ENCODE data around the gene CCDC167.
"Not testable (repeated sequence)": the region's sequence is repeated elsewhere in the genome, so short reads cannot be mapped to it uniquely, and the experiment has no call there.

The CCDC167 gene

DNA sequence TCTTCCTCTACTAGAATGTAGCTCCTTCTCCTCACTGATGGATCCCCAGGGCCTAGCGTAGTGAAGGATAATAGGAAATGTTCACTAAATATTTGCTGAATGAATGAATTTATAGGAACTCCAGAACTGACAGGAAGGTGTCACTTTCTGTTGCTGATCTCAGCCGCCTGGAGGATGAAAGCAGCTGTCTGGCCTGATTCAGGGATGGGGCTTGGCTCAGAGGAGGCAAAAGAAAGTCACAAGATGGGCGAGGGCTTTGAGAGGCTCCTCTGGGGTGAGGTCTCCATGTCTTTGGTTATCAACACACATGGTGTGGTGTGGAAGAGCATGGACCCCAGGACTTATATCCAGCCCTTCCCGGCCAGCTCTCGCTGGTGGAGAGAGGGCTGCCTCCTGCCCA, 11.5 kb upstream of the CCDC167 start:
- DNase-seq (ENCODE audit: low read depth in 3 of 3, low spot score in 1 of 3) = no peak

DNA sequence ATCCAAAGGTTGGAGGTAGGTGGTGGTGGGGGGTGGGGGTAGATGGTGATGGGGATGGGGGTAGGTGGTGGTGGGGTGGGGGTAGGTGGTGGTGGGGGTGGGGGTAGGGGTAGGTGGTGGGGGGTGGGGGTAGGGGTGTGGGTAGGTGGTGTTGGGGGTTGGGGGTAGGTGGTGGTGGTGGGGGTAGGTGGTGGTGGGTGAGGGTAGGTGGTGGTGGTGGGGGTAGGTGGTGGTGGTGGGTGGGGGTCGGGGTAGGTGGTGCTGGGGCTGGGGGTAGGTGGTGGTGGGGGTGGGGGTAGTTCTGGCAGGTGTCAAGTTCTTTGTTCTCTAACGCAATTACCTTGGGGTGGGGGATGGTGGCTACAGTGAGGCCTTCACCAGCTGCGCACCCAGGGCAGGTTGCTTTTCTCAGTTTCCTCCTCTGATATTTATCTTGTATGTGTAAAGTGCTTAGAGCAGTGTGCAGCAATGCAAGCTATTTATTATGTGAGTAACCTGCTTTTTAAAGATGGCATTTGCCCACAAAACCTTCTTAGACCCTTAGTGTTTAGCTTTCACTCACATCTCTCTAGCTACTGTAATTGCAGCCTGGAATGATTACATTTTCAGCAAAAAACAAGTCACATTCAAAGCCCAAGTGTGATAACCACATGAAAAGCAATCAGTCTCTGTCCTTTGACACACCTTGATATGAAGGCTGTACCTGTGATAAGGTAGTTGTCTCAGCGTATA, 8.2 kb upstream of the CCDC167 start:
- DNase-seq (ENCODE audit: low read depth in 3 of 3, low spot score in 1 of 3) = no peak

DNA sequence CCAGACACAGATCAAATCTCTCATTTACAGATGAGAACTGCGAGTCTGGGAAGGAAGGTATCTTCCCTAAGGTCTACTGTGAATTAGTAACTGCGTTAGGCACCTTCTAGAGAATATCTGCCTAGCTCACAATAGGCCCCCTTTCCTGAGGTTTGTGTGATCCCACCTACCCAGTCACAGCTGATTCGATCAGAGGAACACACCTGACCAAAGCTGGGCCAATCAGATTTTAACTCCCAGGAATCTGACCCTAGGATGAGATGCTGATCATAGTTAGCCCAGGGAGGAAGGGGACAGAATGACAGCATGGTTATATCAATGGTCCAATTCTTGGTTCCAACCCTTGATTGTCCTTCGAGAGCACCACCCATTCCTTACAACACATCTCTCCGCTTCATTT, 7.4 kb upstream of the CCDC167 start:
- no peak for DNase-seq (ENCODE audit: low read depth in 3 of 3, low spot score in 1 of 3)

DNA sequence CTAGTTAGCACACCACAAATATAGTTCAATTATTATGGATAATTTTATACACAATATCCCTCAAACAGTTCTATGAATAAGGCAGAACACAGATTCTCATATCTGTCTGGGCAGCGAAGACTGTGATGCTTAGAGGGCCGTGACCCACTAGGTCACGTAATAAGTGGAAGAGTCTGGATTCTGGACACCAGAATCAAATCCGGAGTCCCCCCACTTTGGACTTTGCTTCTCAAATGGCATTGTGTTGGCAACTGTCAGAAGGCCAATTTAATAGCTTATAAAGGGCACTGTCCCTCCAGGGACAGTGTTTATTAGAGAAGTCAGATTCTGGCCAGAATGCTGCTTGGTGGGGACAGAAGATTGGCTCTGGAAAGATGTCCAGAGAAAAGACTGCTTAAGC, 6.8 kb upstream of the CCDC167 start:
- no peak for DNase-seq (ENCODE audit: low read depth in 3 of 3, low spot score in 1 of 3)

DNA sequence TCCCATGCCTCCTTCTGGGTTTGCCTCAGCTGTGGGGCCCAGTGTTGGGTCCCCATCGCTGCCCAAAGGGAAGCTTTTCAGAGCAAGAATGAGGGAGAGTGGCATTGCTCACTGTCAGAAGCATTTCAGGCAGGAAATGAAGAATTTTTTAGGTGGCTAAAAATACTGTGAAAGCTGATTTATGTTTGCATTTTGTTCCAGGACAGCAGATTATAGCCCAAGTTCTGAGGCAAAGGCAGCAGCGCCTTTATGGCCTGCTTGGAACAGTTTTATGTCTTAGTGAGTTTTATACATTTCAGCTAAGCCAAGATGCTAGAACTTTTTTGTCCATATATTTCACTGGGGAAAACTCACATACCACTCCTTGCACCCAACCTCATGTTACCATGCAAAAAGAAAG, 4.3 kb upstream of the CCDC167 start:
- DNase-seq (ENCODE audit: low read depth in 3 of 3, low spot score in 1 of 3) = no peak

DNA sequence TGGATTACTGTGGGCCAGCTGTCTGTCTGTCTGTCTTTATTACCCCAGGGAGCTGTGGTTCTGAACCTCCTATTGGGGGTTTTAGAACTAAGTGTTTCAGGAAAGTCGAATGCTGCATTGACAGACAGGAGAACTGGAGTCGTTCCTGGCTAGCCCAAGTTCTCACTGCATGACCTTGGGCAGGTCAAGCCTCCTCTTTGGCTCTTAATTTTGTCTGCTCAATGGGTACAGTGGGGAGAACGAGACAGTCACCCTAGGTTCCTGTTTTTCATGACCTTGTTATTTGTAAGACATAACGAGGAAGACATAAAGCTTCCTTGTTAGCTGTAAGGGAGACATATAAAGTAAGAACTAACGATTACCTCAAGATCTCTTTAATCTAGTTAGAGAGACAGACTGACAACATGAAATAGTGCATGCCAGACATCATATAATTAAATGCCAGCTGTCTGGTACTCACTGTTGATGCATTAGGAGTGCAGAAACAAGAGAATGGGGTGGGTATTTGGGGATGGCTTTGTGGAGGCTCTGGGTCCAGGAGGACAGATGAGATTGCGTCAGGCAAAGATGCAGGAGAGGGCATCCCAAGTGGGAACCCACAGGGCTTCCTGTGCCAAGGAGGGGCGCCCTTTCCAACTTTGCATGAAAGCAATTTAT, 3.7 kb upstream of the CCDC167 start:
- no peak for DNase-seq (ENCODE audit: low read depth in 3 of 3, low spot score in 1 of 3)

DNA sequence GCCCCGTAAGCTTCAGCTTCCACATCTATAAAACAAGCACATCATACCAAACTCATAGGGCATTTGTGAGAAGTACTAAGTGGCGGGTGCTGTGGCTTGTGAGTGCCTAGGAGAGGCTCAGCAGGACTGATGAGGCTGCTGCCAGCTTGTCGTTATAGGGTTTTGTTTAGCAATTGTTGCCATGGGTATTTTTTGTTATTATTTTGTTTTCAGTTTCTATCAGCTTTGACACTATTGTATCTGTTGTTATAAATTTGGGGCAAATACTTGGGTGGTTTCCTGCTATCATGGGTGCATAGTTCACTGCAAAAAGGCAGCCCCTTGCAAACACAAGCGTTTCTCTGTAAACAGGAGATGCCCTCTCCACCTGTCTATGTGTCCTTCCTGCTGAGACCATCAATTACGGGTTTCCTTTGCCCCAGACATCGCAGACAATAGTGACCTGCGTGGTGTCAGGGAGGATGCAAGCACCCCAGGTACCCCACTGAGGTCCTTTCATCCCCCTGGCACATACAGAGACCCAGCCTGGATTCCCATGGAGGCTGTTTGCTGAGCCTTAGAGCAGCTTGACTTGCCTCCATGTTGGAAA, 3.1 kb upstream of the CCDC167 start:
- DNase-seq (ENCODE audit: low read depth in 3 of 3, low spot score in 1 of 3) = no peak

DNA sequence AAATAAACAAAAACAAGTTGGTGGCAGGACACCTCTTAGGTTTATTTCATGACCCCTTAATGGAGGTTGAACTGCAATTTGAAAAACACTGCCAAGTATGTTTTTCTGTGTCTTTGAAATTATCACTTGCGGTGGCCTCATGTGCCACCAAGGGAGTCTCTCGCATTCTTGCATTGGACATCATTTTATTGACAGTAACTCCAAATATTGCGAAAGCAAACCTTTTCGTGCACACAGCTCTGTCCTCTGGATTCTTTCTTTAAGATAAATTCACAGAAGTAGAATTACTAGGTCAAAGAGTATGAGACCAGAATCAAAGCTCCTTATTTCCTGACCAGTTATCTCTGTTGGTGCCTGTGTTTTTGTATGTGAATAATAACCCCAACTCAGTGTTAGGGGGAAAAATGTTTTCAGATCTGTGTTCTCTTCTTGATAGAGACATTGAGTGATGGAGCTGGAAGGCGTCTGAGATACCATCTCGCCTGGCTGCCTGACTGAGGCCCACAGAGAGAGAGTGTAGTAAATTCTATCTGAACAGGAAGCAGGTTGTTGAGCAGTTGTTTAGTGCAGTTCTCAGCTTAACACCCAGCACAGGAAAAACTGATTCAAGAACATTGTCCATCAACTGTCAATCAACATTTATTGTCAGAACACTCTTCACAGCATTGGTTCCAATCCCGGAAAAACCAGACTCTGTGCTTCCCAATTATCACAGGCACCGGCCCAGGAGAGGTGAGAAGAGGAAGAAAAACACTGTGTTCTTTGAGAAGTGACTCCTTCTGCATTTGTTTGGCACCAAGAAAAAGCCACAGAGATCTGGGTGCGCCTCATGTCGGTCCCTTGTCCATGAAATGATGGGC, 2.2 kb upstream of the CCDC167 start:
- peak in 1 of 3 donors; percentile 28 for DNase-seq (ENCODE audit: low read depth in 3 of 3, low spot score in 1 of 3)

DNA sequence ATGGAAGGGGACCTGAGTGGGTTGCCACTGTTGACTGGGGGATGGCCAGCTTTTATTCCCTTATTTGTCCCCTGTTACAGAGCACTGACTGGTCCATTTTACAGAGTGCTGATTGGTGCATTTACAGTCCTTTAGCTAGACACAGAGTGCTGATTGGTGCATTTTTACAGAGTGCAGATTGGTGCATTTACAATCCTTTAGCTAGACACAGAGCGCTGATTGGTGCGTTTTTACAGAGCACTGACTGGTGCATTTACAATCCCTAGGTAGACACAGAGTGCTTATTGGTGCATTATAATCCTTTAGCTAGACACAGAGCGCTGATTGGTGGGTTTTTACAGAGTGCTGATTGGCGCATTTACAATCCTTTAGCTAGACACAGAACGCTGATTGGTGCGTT, 1.2 kb upstream of the CCDC167 start:
- DNase-seq (ENCODE audit: low read depth in 3 of 3, low spot score in 1 of 3) = not testable (repeated sequence)

DNA sequence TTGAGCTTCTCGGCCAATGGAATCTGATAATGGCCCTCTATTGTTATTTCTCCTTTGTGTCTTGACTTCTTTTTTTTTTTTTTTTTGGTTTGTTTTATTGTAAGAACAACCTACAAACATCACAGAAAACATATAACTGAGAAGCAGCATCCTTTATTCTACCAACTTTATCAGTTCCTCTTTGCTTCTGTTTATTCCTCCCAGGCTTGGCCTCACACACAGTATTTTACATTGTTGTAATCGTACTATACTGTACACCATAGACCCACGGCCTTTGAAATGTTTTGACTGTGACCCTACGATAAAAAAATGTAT, 558 bp upstream of the CCDC167 start:
- no peak for DNase-seq (ENCODE audit: low read depth in 3 of 3, low spot score in 1 of 3)

DNA sequence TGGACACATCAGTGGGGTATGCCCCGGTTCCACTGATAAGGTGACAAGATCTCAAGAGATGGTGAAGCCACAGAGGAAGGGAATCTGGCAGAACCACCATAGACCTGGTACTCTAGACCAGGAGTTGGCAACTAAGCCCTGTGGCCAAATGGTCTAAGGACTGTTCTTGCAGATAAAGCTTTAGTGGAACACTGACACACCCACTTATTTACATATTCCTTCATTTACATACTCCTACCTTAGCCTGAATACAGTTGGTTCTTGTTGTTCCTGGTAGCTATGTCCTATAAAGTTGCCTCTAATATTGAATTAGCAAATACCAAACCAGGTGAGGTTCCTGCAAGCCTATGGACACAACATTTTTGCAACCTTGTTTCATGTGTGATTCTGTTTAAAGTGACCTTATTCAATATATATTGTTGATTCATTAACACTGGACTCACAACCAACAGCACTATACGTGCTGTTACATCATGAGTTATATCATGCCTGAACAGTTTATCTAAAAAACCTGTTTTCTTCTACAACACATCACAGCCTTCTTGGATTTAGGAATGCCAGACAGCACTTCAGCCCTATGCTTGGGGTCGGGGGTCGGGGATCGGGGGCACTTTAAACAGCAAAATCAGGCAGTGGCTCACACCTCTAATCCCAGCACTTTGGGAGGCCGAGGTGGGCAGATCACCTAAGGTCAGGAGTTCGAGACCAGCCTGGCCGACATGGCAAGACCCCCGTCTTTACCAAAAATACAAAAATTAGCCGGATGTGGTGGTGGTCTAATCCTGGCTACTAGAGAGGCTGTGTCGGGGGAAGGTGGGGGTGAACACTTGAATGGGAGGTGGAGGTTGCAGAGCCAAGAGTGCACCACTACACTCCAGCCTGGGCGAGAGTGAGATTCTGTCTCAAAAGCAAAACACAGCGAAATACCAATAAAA, 2.5 kb downstream of the CCDC167 start:
- no peak for DNase-seq (ENCODE audit: low read depth in 3 of 3, low spot score in 1 of 3)

DNA sequence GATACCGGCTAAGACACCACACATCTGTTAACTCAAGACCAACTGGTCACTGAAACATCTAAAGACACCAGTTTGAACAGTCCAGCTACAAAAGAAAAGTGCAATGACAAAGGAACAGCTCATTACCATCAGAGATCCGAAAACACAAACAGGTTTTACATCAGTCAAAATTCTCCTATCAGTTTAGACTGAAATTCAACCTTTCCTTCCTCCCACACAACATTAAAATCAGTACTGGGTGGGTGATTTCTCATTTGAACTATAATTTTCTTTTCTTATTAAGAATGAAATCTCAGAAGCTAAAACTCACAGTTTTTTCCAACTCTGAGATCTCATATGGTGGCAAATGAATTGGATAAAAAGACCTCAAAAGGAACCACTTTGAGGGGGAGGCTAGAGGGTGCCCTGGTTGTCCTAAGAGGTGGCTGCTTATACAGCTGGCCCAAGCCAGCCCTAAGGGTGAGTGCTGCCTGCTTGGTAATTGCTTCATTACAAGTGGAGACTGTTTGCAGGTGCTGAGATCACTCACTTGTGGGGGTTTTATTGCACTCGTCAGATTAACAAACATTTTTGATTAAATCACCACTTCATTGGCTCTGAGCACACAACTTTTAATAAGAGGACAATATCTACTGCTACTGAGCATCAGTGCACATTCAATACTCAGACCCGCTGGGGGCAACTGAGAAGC, 4.3 kb downstream of the CCDC167 start:
- DNase-seq (ENCODE audit: low read depth in 3 of 3, low spot score in 1 of 3) = no peak

DNA sequence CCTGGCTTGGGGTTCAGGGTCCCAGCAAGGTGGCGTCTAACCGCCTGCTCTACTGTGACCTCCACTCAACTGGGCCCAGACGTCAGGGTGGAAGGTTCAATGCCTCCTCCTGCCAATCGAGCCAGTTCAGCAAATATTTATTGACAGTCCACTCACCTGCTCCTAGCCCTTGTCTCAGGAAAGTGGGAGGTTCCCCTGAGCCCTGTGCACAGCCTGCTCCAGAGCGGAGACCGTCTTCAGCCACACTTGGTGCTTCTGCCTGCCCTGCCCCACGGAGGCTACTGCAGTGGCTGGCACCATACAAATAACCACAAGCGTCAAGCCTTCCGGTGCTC, 6.1 kb downstream of the CCDC167 start:
- no peak for DNase-seq (ENCODE audit: low read depth in 3 of 3, low spot score in 1 of 3)

DNA sequence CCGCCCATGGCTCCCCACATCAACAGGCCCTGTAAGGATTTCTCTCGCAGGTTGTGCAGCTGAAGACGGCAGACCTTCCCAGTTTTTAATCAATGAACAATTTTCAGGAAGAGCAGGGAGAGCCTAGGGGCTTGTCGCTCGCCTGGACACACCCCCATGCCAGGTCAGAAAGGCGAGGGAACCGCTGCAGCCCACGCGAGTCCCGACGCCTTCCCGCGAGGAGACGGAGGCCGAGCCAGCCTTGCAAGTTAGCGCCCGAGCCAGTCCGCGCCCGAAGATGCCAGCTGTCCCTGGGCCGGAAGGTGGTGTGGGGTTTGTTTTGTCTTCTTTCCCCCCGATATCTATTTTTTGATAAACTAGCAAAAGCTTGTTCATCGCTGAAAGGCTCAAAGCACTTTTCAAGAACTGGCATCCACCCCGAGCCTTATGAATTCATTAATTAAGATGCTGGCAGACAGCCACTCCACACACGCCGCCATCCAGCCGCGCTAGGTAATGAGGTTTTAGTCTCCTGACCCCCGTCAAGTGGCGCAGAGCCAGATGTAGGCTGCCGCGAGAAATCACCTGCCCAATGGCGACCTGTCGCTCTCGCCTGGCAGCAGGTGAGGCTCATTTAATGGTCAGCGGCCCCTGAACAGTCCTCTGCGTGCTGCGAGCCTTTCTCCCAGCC, 6.6 kb downstream of the CCDC167 start:
- no peak for DNase-seq (ENCODE audit: low read depth in 3 of 3, low spot score in 1 of 3)

DNA sequence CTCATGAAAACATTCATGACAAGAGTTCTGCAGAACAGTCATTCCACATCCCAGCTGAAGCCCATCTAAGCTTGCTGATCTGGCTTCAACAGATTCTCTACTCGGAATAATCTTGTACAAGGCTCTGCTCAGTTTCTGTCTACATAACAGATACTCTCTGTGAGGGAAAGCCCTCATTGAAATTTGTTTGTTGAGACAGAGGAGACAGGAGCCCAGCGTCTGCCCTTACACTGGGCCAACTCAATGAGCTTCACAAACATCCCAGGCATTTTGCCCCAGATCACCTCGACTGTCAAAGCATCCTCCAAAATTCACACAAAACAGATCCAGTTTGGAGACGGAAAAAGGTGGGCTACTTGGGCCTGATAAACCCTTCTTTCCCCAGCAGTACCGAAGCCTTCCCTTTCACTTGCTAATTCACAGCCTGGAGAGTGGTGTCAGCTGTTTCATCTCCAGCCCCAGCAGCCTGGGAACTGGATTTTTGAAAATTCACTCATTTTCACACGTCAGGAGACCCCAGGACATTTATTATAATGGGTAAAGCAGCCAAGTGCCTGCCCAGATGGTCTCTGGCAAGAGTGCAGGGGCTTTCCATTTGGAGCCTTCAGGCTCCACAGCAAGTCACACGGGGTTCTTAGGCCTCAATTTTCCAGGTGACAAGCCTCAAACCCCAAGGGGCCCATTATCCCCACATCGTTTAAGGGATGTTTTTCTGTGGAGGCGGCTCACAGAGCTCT, 7.3 kb downstream of the CCDC167 start:
- DNase-seq (ENCODE audit: low read depth in 3 of 3, low spot score in 1 of 3) = no peak

DNA sequence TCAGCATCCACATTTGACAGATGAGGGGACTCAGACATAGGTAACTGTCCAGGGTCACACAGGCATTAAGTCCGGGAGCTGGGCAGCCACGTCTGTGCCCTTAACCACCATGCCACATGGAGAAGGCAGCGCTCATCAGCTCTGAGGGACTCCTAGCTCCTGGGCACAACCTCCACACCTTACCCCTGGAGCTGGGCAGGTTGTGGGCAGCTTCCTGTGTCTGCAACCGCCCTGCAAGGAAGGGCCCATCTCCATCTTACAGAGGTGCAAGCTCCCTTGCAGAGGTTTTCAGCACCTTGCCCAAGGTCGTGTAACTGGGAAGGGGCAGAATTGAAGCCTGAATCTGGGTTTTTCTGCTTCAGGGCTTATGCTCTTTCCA, 7.9 kb downstream of the CCDC167 start:
- no peak for DNase-seq (ENCODE audit: low read depth in 3 of 3, low spot score in 1 of 3)

DNA sequence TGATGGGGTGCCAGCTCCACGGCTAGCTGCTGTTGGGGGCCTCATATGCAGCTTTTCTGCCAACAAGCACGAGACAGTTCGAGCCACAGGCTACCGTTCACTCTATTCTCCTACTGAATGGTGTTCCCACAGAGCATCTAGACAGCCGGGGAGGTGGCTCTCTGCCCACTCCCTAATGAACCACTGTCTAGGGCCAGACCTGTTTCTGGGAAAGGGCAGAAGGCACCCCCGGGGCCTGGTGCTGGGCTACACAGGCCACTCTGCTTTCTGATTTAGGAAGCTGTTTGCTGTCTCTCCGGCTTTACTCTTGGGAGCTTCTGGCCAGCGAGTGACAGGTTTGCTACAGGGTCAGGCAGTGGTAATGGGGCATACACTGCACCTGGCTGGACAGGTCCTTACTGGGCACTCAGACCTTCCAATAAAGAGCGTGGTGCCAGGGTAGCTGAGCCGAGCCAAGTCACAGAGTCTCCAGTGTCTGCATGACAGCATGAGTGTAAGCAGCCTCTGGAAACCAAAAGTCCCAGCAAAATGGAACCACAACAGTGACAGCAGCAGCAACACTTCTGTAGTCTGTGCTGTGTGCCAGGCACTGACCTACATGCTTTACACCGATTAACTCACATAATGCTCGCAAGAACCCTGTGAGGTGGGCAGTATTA, 8.4 kb downstream of the CCDC167 start:
- DNase-seq (ENCODE audit: low read depth in 3 of 3, low spot score in 1 of 3) = no peak

DNA sequence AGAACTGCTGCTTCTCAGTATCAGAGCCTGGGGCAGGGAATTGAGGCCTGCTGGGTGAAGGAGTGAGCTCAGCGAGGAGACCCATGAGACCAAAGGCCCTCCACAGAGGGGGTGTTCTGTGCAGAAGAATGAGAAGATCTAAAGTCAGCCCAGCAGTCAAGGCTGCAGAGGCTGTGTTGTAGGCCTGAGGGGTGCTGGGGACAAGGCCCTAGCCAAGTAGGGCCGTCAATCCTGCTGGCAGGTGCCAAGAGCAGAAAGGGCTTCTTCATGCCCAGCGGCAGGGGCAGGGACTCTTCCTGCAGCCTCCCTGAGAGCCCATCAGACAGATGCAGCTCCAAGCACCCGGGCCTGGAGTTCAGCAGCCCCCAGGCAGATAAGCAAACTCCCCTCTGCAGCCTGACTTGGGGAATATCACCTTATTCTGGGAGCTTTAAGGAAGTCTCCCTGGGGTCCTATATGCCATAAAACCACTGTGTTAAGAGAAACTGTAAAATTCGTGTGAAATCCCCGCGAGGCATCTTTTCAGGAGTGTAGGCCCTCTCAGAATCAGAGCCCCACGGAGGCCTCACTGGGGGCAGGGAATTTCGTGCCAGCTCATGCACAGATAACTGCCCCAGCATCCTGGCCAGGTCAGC, 9.0 kb downstream of the CCDC167 start:
- DNase-seq (ENCODE audit: low read depth in 3 of 3, low spot score in 1 of 3) = no peak
